IPS DF 19.7 (cell line): Measurements from ENCODE around the gene DNM1.
"Not testable (repeated sequence)": the region's sequence is repeated elsewhere in the genome, so short reads cannot be mapped to it uniquely, and the experiment has no call there.

Source experiments
- DNase-seq: peaks from one replicate; pipeline ENCODE4 v3.0.0-alpha.2; 2013; ENCODE audit warnings: low read depth, low spot score

Gene DNM1

GRCh38 chr9:128224877-128225276 is 21.7 kb downstream of the DNM1 start:
- no peak for DNase-seq

DNA sequence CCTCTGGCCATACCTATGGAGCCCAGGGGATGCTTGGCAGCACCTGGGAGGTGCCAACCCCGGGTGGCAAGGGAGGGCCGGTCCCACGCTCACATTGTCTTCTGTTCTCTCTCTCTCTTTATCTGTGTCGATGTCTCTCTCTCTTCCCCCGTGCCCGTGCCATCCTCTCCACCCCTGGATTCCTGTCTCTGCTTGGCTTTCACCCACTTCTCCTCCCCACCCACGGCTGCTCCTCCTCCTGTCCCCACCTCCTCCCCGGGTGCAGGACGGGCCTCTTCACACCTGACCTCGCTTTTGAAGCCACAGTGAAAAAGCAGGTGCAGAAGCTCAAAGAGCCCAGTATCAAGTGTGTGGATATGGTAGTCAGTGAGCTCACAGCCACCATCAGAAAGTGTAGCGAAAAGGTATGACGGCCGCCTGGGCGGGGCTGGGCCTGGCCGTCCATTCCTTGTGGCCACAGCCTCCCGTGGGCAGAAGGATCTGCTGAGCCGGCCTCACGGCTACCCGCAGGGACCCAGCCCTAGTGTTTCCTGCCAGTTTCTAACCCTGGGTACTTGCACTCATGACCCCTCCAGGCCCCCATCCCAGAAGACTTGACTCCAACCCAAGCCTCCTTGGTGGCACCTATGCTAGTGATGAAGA is 22.7 kb downstream of the DNM1 start:
- no peak for DNase-seq

GRCh38 chr9:128226412-128226801 is 23.2 kb downstream of the DNM1 start:
- DNase-seq: no peak

DNA sequence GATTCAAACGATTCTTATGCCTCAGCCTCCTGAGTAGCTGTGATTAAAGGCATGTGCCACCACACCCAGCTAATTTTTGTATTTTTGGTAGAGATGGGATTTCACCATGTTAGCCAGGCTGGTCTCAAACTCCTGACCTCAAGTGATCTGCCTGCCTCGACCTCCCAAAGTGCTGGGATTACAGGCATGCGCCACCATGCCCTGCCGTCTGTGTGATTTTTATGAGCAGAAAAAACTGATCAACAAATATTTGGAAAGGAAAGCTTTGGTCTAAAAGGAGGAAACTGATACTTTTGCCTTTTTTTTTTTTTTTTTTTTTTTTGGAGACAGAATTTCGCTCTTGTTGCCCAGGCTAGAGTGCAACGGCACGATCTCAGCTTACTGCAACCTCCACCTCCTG is 27.7 kb downstream of the DNM1 start:
- not testable (repeated sequence) for DNase-seq

GRCh38 chr9:128231638-128232527 is 28.7 kb downstream of the DNM1 start:
- no peak for DNase-seq

GRCh38 chr9:128232528-128233428 is 29.6 kb downstream of the DNM1 start:
- DNase-seq: no peak

DNA sequence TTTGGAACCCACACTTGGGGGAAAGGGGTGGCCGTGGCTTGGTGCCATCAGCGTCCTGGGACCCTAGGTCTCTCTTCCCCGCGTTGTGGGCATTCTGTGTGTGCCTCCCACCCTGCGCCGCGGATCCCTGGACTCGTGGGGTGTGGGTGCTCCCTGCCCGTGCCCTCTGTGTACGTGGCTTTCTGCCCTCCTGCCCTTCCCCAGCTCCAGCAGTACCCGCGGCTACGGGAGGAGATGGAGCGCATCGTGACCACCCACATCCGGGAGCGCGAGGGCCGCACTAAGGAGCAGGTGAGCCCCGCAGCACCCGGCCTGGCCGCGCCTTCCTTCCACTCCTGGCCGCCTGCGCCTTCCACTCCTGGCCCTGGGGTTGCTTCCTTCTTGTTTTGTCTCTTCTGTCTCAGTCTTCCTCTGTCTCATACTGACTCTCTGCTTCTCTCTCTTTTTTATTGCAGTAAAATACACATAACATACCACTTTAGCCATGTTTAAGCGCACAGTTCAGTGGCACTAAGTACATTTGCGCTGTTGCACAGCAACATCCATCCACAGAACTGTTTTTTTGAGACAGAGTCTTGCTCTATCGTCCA is 30.7 kb downstream of the DNM1 start:
- DNase-seq: no peak

DNA sequence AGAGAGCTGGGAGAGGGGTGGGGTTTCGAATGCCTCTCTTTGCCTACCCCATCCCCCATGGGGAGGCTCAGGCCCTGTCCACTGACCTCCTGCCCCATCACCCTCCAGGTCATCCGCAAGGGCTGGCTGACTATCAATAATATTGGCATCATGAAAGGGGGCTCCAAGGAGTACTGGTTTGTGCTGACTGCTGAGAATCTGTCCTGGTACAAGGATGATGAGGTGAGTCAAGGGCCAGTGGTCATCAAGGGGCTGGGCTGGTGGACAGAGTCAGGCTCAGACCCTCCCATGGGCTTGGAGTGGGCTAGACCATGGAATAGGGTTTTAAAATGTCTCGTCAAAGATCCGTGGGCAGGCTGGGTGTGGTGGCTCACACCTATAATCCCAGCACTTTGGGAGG is 38.9 kb downstream of the DNM1 start:
- DNase-seq: no peak

- DNase-seq: no peak
These were observed 39.6 kb downstream of the DNM1 start for GRCh38 chr9:128242828-128243214.

- DNase-seq: no peak
These were observed 40.2 kb downstream of the DNM1 start for GRCh38 chr9:128243215-128244018.

GRCh38 chr9:128244091-128244836 is 41.1 kb downstream of the DNM1 start:
- no peak for DNase-seq

DNA sequence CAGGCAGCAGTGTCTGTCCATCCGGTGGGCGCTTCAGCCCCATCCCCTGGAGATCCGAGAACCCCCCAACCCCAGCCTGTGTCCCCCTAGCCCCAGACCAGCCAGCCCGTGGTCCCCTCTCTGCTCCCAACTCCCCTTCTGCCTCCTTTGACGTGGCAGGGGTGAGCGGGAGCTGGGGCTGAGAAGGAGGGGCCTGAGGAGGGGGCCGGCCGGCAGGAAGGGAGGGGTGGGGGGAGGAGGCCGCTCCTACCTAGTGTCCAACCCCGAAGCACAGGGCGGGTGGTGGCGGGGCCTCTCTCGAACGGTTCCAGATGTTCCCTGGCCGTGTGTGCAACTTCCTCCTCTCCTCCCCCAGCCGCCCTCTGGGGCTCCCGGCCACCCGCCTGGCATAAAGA is 41.7 kb downstream of the DNM1 start:
- DNase-seq: no peak

DNA sequence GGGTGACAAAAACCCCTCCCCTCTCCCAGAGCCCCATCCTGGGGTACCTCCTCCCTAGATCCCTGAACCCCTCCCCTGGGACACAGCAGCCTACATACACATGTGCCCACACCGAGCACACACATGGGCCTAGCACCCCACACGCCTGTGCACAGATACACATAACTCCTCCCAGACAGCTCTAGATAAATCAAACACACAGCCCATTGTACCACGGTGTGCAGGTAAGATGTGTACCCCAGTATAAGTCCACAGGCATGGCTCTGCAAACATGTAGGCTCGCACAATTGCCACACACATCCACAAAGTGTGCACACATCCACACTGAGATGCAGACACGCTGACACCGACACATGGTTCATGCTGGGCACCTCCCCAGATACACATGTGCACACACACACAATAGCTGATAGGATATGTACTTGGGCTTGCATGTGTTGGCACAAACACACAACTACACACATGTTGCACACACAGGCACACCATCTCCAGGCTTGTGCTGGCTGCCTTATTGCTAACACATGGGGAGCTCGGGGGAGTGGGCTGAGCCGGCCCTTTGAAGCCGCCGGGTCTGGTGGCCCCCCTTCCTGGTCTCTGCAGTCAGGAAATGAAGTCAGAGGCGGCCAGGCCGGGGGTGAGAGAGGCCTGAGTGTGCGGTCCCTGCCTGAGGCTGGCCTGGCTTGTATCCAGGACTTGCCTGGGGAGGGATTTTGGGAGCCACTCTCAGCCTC is 42.4 kb downstream of the DNM1 start:
- no peak for DNase-seq

DNA sequence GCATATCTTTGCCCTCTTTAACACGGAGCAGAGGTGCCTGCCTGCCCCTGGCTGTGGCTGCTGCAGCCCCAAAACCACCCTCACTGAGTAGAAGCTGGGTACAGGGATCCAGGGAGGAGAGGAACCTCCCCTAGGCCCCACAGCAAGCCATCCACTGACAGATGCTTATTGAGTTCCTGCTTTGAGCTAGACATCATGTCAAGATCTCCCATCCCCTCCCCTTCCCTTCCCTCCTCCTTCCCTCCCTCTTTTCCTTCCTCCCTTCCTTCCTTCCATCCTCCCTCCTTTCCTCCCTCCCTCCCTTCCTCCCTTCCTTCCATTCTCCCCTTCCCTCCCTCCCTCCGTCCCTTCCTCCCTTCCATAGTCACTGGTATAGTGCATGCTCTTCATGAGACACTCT is 43.3 kb downstream of the DNM1 start:
- no peak for DNase-seq

DNA sequence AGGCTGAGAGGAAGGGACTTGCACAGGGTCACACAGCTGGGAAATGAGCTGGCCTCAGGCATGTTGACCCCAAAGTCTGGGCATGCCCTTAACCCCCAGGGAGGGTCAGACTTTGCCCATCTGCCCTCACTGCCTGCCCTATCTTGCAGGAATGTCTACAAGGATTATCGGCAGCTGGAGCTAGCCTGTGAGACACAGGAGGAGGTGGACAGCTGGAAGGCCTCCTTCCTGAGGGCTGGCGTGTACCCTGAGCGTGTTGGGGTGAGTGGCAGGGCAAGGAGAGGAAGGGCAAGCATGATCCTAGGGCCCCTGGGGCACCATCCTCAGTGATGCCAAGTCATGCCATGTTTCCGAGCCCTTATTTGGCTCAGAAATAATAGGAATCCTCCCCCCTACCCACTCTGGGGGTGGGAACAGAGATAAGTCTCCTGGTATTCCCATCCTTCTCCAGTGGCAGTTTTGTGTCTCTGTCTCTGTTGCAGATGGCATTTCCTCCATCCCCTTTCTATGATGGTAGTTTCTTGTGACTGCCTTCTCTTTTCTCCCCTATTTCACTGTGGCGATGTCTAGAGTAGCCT is 44.1 kb downstream of the DNM1 start:
- no peak for DNase-seq

DNA sequence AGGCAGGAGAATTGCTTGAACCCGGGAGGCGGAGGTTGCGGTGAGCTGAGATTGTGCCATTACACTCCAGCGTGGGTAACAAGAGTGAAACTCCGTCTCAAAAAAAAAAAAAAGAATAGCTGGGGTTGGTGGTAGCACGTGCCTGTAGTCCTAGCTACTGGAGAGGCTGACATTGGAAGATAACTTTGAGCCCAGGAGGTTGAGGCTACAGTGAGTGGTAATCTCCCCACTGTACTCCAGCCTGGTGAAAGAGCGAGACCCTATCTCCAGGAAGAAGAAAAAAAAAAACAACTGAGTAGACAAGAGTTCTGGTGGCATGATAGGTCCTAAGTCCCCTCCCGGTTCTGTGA is 46.4 kb downstream of the DNM1 start:
- DNase-seq: no peak

- no peak for DNase-seq
These were observed 47.0 kb downstream of the DNM1 start for GRCh38 chr9:128249908-128250838.
